Muscle of back (tissue), 13 donors: Measurements from ENCODE around the gene GOLGA6B. TPM values are rescaled to one million over a fixed set of nuclear protein-coding genes. Genes with fewer than 3 reads are reported as not detected.
"Not testable (repeated sequence)": the region's sequence is repeated elsewhere in the genome, so short reads cannot be mapped to it uniquely, and the experiment has no call there.

Experiments
- DNase-seq, 3 donors: peaks; one replicate each; pipeline versions ENCODE4 v3.0.0 to v3.0.0-alpha.2; 2013
- long read RNA-seq, 9 donors: transcript quantifications; one replicate each; lab custom pipeline, GENCODE V29; 2026
- polyA plus RNA-seq, 10 donors: library from polyadenylated mRNA; unstranded; fragments of 120-200 nt; gene quantifications; one replicate each; pipeline ENCODE4 v1.2.1, GENCODE V29; 2013; ENCODE audit not compliant: insufficient read length in 10 of 10

The GOLGA6B gene
- polyA plus RNA-seq = under 1 TPM in 3 of 10 donors, not detected in 7; 0.08 to 0.23 (median 0.20) TPM
- long read RNA-seq, donor 1 = 0 reads
- long read RNA-seq, donor 2 = 0 reads
- long read RNA-seq, donor 3 = 0 reads
- long read RNA-seq, donor 4 = 0 reads
- long read RNA-seq, donor 5 = 0 reads
- long read RNA-seq, donor 6 = 0 reads
- long read RNA-seq, donor 7 = 0 reads
- long read RNA-seq, donor 8 = 0 reads
- long read RNA-seq, donor 9 = 0 reads

GRCh38 chr15:72654397-72654796 lies at the start of gene GOLGA6B:
GOLGA6B (plus strand) TSS chr15:72654697; CDS start chr15:72654738, 41 bp downstream.
- not testable (repeated sequence) for DNase-seq

- DNase-seq = no peak
Observed at GRCh38 chr15:72604794-72605193, 49.7 kb upstream of the GOLGA6B start.

- DNase-seq = not testable (repeated sequence)
Observed at GRCh38 chr15:72608084-72608483, 46.4 kb upstream of the GOLGA6B start.

- DNase-seq = no peak
Observed at GRCh38 chr15:72609862-72610261, 44.6 kb upstream of the GOLGA6B start.

GRCh38 chr15:72612324-72612723 lies 42.2 kb upstream of the GOLGA6B start:
- not testable (repeated sequence) for DNase-seq

GRCh38 chr15:72614810-72615532 lies 39.5 kb upstream of the GOLGA6B start:
- no peak for DNase-seq

GRCh38 chr15:72615533-72616233 lies 38.8 kb upstream of the GOLGA6B start:
- not testable (repeated sequence) for DNase-seq

GRCh38 chr15:72616491-72617210 lies 37.8 kb upstream of the GOLGA6B start:
- DNase-seq = no peak

- not testable (repeated sequence) for DNase-seq
Observed at GRCh38 chr15:72623854-72624253, 30.6 kb upstream of the GOLGA6B start.

GRCh38 chr15:72626153-72626552 lies 28.3 kb upstream of the GOLGA6B start:
- DNase-seq = not testable (repeated sequence)

GRCh38 chr15:72628249-72629067 lies 26.0 kb upstream of the GOLGA6B start:
- not testable (repeated sequence) for DNase-seq

- DNase-seq = not testable (repeated sequence)
Observed at GRCh38 chr15:72629068-72629570, 25.4 kb upstream of the GOLGA6B start.

- peak in 2 of 3 donors; percentile 68 to 84 for DNase-seq
Observed at GRCh38 chr15:72636519-72637282, 17.8 kb upstream of the GOLGA6B start.

- not testable (repeated sequence) for DNase-seq
Observed at GRCh38 chr15:72639759-72640483, 14.6 kb upstream of the GOLGA6B start.

GRCh38 chr15:72642271-72642670 lies 12.2 kb upstream of the GOLGA6B start:
- DNase-seq = not testable (repeated sequence)

GRCh38 chr15:72648631-72649253 lies 5.8 kb upstream of the GOLGA6B start:
- not testable (repeated sequence) for DNase-seq

GRCh38 chr15:72656014-72656413 lies 1.5 kb downstream of the GOLGA6B start:
- DNase-seq = not testable (repeated sequence)

- not testable (repeated sequence) for DNase-seq
Observed at GRCh38 chr15:72661081-72661480, 6.6 kb downstream of the GOLGA6B start.

GRCh38 chr15:72663931-72664330 lies 9.4 kb downstream of the GOLGA6B start:
- DNase-seq = not testable (repeated sequence)
